ENCODE results near the gene LGALS1. TPM values are rescaled to one million over a fixed set of nuclear protein-coding genes. Genes with fewer than 3 reads are reported as not detected.

LGALS1 gene
- total RNA-seq, 1 experiment from 2014 or later = 1,080 TPM

GRCh38 chr22:37714634-37715033, 39.2 kb downstream of the LGALS1 start:
- RAD21 ChIA-PET (ENCODE audit: low non-redundant PET in 1 of 2, low total read pairs in 2 of 2, uncharacterized antibody in 2 of 2, unreplicated experiment in 2 of 2) = no interaction called here
- no peak overlapping the region for H2AFZ ChIP-seq (ENCODE audit: low read depth, low read length, poor library complexity, severe bottlenecking)
- DNase-seq (ENCODE audit: low read depth, low spot score) (no peak), ATAC-seq (no peak)
- no peak overlapping the region for H3K4me2 ChIP-seq (ENCODE audit: low read length)
- CTCF ChIA-PET = no interaction called here
- intact Hi-C loops (cut with micrococcal nuclease) = no loop called here
- H3K9ac ChIP-seq (ENCODE audit: low read length) = no peak overlapping the region
- TF ChIP-seq, protein P1, sequence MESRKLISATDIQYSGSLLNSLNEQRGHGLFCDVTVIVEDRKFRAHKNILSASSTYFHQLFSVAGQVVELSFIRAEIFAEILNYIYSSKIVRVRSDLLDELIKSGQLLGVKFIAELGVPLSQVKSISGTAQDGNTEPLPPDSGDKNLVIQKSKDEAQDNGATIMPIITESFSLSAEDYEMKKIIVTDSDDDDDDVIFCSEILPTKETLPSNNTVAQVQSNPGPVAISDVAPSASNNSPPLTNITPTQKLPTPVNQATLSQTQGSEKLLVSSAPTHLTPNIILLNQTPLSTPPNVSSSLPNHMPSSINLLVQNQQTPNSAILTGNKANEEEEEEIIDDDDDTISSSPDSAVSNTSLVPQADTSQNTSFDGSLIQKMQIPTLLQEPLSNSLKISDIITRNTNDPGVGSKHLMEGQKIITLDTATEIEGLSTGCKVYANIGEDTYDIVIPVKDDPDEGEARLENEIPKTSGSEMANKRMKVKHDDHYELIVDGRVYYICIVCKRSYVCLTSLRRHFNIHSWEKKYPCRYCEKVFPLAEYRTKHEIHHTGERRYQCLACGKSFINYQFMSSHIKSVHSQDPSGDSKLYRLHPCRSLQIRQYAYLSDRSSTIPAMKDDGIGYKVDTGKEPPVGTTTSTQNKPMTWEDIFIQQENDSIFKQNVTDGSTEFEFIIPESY (IDR thresholded peaks at IDR 0.05; ENCODE audit: extremely low read depth, insufficient replicate concordance, low read length) = no peak
- TF ChIP-seq YY1 (IDR thresholded peaks at IDR 0.05; ENCODE audit: extremely low read depth, insufficient replicate concordance, low read depth, low read length) = no peak
- no peak for TF ChIP-seq RAD21 (IDR thresholded peaks at IDR 0.05; ENCODE audit: low read depth)
- TF ChIP-seq, protein P2, sequence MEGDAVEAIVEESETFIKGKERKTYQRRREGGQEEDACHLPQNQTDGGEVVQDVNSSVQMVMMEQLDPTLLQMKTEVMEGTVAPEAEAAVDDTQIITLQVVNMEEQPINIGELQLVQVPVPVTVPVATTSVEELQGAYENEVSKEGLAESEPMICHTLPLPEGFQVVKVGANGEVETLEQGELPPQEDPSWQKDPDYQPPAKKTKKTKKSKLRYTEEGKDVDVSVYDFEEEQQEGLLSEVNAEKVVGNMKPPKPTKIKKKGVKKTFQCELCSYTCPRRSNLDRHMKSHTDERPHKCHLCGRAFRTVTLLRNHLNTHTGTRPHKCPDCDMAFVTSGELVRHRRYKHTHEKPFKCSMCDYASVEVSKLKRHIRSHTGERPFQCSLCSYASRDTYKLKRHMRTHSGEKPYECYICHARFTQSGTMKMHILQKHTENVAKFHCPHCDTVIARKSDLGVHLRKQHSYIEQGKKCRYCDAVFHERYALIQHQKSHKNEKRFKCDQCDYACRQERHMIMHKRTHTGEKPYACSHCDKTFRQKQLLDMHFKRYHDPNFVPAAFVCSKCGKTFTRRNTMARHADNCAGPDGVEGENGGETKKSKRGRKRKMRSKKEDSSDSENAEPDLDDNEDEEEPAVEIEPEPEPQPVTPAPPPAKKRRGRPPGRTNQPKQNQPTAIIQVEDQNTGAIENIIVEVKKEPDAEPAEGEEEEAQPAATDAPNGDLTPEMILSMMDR (IDR thresholded peaks at IDR 0.05 in 2 of 3, conservative IDR thresholded peaks at IDR 0.05 in 1 of 3; ENCODE audit: borderline replicate concordance in 1 of 3, insufficient read depth in 1 of 3, low read depth in 2 of 3, low read length in 2 of 3) = no peak
- H3K27me3 ChIP-seq (ENCODE audit: insufficient read depth, low read length) = no peaks in the 10 kb centered on the region
- 0 out of 4 replicates have a peak, but pooled peaks cover 0 to 2% of the 10 kb centered on the region in 2 experiments for H3K4me1 ChIP-seq (ENCODE audit: control insufficient read depth in 1 of 2, insufficient read depth in 2 of 2, low read length in 2 of 2)
- no peaks in the 10 kb centered on the region for H4K20me1 ChIP-seq (ENCODE audit: insufficient read depth)
- H3K36me3 ChIP-seq (ENCODE audit: control insufficient read depth in 1 of 2, insufficient read depth in 2 of 2, low read length in 2 of 2) = no peaks in the 10 kb centered on the region
- H3K4me3 ChIP-seq (replicated peaks in 1 of 2; ENCODE audit: low read depth in 1 of 2, low read length in 2 of 2) = no peak overlapping the region
- no peaks in the 10 kb centered on the region for H3K9me2 ChIP-seq (ENCODE audit: insufficient read depth)
- no peaks in the 10 kb centered on the region for H3K79me2 ChIP-seq (ENCODE audit: insufficient read depth, low read length)
- POLR2A ChIA-PET = no interaction called here
- no TSS peak for BruUV-seq (replicated peaks)
- no peaks in the 10 kb centered on the region for H3K9me3 ChIP-seq (ENCODE audit: control insufficient read depth in 1 of 2, insufficient read depth in 1 of 2, low read depth in 1 of 2, low read length in 2 of 2)
- H3K27ac ChIP-seq (ENCODE audit: low read depth, low read length) = no peak overlapping the region

Data from HCT116 (cell line).